HepG2 (cell line): Measurements from ENCODE around the gene CCNF. TPM values are rescaled to one million over a fixed set of nuclear protein-coding genes. Genes with fewer than 3 reads are reported as not detected.
A peak's percentile ranks its signal among the peaks of the same experiment; 100 is the strongest.

Experiments used
- ARHGAP35 ChIP-seq: sonication (generic); formaldehyde crosslinking; IDR thresholded peaks from 2 replicates; pipeline ENCODE4 v1.9.0; 2022; ENCODE audit warnings: mild to moderate bottlenecking, inconsistent platforms, moderate library complexity, missing genetic modification reagents, borderline replicate concordance
- HOXA7 ChIP-seq: sonication (generic); formaldehyde crosslinking; IDR thresholded peaks from 2 replicates; pipeline ENCODE4 v1.8.1; 2022; ENCODE audit warnings: mild to moderate bottlenecking, missing genetic modification reagents, moderate library complexity
- HOXA9 ChIP-seq: sonication (generic); formaldehyde crosslinking; IDR thresholded peaks from 2 replicates; pipeline ENCODE4 v1.8.1; 2022; ENCODE audit warnings: missing genetic modification reagents, mild to moderate bottlenecking, moderate library complexity, borderline replicate concordance
- JUNB ChIP-seq: sonication (generic); formaldehyde crosslinking; IDR thresholded peaks from 2 replicates; pipeline ENCODE4 v1.8.0; 2022; ENCODE audit warnings: missing genetic modification reagents, mild to moderate bottlenecking, borderline replicate concordance
- MATR3 ChIP-seq: sonication (generic); formaldehyde crosslinking; IDR thresholded peaks from 2 replicates; pipeline ENCODE4 v1.4.0; 2020; ENCODE audit warnings: missing genetic modification reagents
- MED1 ChIP-seq: sonication (generic); formaldehyde crosslinking; IDR thresholded peaks from 2 replicates; pipeline ENCODE4 v1.4.0; 2020; ENCODE audit warnings: missing genetic modification reagents
- MED8 ChIP-seq: sonication (generic); formaldehyde crosslinking; IDR thresholded peaks from 2 replicates; pipeline ENCODE4 v1.8.1; 2023; ENCODE audit warnings: mild to moderate bottlenecking, missing genetic modification reagents; ENCODE audit not compliant: insufficient replicate concordance
- MYNN ChIP-seq: sonication (generic); formaldehyde crosslinking; IDR thresholded peaks from 2 replicates; pipeline ENCODE4 v1.4.0; 2020; ENCODE audit warnings: mild to moderate bottlenecking, low read depth, missing genetic modification reagents
- NCOA2 ChIP-seq: sonication (generic); formaldehyde crosslinking; IDR thresholded peaks from 2 replicates; pipeline ENCODE4 v1.8.0; 2022; ENCODE audit warnings: inconsistent platforms
- NFYB ChIP-seq: sonication (generic); formaldehyde crosslinking; IDR thresholded peaks from 2 replicates; pipeline ENCODE4 v1.4.0; 2020; ENCODE audit warnings: missing genetic modification reagents
- NR3C1 ChIP-seq: sonication (generic); formaldehyde crosslinking; IDR thresholded peaks from 2 replicates; pipeline ENCODE4 v1.4.0; 2020; ENCODE audit warnings: missing genetic modification reagents
- PHF8 ChIP-seq: sonication (generic); formaldehyde crosslinking; IDR thresholded peaks from 2 replicates; pipeline ENCODE4 v1.5.0; 2020; ENCODE audit warnings: missing genetic modification reagents
- POGZ ChIP-seq: sonication (generic); formaldehyde crosslinking; IDR thresholded peaks from 2 replicates; pipeline ENCODE4 v1.4.0; 2020; ENCODE audit warnings: mild to moderate bottlenecking, missing genetic modification reagents
- RORA ChIP-seq: sonication (generic); formaldehyde crosslinking; IDR thresholded peaks from 2 replicates; pipeline ENCODE4 v1.5.0; 2020; ENCODE audit warnings: mild to moderate bottlenecking, missing genetic modification reagents, moderate library complexity
- TBX2 ChIP-seq: sonication (generic); formaldehyde crosslinking; IDR thresholded peaks from 2 replicates; pipeline ENCODE4 v1.5.0; 2020; ENCODE audit warnings: missing genetic modification reagents, mild to moderate bottlenecking, borderline replicate concordance
- ZBTB2 ChIP-seq: sonication (generic); formaldehyde crosslinking; IDR thresholded peaks from 2 replicates; pipeline ENCODE4 v1.8.0; 2022; ENCODE audit warnings: low read depth, missing genetic modification reagents
- ZNF260 ChIP-seq: sonication (generic); formaldehyde crosslinking; IDR thresholded peaks from 2 replicates; pipeline ENCODE4 v1.4.0; 2020; ENCODE audit warnings: missing genetic modification reagents, low read depth, mild to moderate bottlenecking, borderline replicate concordance
- ZNF329 ChIP-seq: sonication (generic); formaldehyde crosslinking; IDR thresholded peaks from 2 replicates; pipeline ENCODE4 v1.9.0; 2021; ENCODE audit warnings: low read depth, mild to moderate bottlenecking, missing genetic modification reagents
- ZNF776 ChIP-seq: sonication (generic); formaldehyde crosslinking; IDR thresholded peaks from 2 replicates; pipeline ENCODE4 v1.4.0; 2020; ENCODE audit warnings: mild to moderate bottlenecking, missing genetic modification reagents
- ZSCAN21 ChIP-seq: sonication (generic); formaldehyde crosslinking; IDR thresholded peaks from 2 replicates; pipeline ENCODE4 v1.8.0; 2022; ENCODE audit warnings: mild to moderate bottlenecking, missing genetic modification reagents, moderate library complexity, borderline replicate concordance
- polyA plus RNA-seq, 8 experiments: library from polyadenylated mRNA; depleted of rRNA in 3 of 8; stranded (reverse) in 7 of 8; unstranded in 1 of 8; fragments of >200 nt; fragmentation: Illumina TruSeq in 4 of 8; extraction: Trizol in 4 of 8; gene quantifications; 2 replicates each; pipeline versions ENCODE4 v1.2.1 to v1.2.3, GENCODE V29; 2011 to 2016; ENCODE audit warnings: low read depth in 4 of 8, missing spikeins in 1 of 8, mixed read lengths in 1 of 8; ENCODE audit not compliant: insufficient read depth in 1 of 8
- total RNA-seq, 5 experiments: library from RNA; depleted of rRNA; stranded (reverse); fragments of >200 nt; fragmentation: Illumina TruSeq; extraction: Trizol; gene quantifications; 2 replicates each; pipeline ENCODE4 v1.2.3, GENCODE V29; 2016; ENCODE audit warnings: low read depth in 1 of 5
- TF ChIP-seq, protein P1 (sequence below): sonication (generic); formaldehyde crosslinking; IDR thresholded peaks from 2 replicates; pipeline ENCODE4 v1.5.0; 2020; ENCODE audit warnings: mild to moderate bottlenecking, missing genetic modification reagents
- TF ChIP-seq, protein P2 (sequence below), 2 experiments: sonication (generic) in 1 of 2; formaldehyde crosslinking in 1 of 2; IDR thresholded peaks; 2 replicates each; pipeline versions ENCODE4 v1.6.1 to v1.9.0; 2014 to 2022; ENCODE audit warnings: antibody characterized with exemption in 1 of 2, borderline replicate concordance in 1 of 2, inconsistent platforms in 1 of 2, low read depth in 1 of 2, missing genetic modification reagents in 1 of 2

CCNF gene
- total and polyA plus RNA-seq, 2 of the 13 experiments (the other 11 are each of a cell fraction or from before 2014, with no cell fraction given): 6.4 to 22.8 TPM

DNA sequence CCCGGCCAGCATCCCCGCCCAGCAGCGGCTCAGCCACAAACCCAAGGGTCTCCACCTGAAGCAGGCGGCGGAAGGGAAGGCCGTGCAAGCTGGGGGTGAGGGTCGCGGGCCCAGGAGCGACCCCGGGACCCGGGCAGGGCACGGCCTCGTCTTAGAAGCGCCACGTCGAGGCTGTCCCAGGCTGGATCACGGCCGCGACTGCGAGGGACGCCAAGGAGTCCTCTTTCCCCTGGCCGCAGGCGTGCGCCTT is 538 bp upstream of the CCNF start (continued):
- no peak for TF ChIP-seq ZBTB2
- TF ChIP-seq ZNF260 (CRISPR knock-in tag): no peak
- TF ChIP-seq, protein P1, sequence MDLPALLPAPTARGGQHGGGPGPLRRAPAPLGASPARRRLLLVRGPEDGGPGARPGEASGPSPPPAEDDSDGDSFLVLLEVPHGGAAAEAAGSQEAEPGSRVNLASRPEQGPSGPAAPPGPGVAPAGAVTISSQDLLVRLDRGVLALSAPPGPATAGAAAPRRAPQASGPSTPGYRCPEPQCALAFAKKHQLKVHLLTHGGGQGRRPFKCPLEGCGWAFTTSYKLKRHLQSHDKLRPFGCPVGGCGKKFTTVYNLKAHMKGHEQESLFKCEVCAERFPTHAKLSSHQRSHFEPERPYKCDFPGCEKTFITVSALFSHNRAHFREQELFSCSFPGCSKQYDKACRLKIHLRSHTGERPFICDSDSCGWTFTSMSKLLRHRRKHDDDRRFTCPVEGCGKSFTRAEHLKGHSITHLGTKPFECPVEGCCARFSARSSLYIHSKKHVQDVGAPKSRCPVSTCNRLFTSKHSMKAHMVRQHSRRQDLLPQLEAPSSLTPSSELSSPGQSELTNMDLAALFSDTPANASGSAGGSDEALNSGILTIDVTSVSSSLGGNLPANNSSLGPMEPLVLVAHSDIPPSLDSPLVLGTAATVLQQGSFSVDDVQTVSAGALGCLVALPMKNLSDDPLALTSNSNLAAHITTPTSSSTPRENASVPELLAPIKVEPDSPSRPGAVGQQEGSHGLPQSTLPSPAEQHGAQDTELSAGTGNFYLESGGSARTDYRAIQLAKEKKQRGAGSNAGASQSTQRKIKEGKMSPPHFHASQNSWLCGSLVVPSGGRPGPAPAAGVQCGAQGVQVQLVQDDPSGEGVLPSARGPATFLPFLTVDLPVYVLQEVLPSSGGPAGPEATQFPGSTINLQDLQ (CRISPR knock-in tag): no peak
- no peak for TF ChIP-seq RORA (CRISPR knock-in tag)
- 0 out of 2 replicates have a peak, but pooled peaks have one; percentile 41 for TF ChIP-seq HOXA9 (CRISPR knock-in tag)
- peak; percentile 80 for TF ChIP-seq ZNF776
- TF ChIP-seq MATR3 (CRISPR knock-in tag): no peak
- 0 out of 2 replicates have a peak, but pooled peaks have one; percentile 38 for TF ChIP-seq TBX2
- peak; percentile 34; the same call in 1 of the 2 replicates for TF ChIP-seq MED1 (CRISPR knock-in tag)
- TF ChIP-seq NCOA2: no peak; the same call in 1 of the 2 replicates
- 0 out of 2 replicates have a peak, but pooled peaks have one; percentile 32 for TF ChIP-seq ZNF329
- TF ChIP-seq PHF8 (CRISPR knock-in tag): no peak
- no peak for TF ChIP-seq ZSCAN21
- TF ChIP-seq, protein P2, sequence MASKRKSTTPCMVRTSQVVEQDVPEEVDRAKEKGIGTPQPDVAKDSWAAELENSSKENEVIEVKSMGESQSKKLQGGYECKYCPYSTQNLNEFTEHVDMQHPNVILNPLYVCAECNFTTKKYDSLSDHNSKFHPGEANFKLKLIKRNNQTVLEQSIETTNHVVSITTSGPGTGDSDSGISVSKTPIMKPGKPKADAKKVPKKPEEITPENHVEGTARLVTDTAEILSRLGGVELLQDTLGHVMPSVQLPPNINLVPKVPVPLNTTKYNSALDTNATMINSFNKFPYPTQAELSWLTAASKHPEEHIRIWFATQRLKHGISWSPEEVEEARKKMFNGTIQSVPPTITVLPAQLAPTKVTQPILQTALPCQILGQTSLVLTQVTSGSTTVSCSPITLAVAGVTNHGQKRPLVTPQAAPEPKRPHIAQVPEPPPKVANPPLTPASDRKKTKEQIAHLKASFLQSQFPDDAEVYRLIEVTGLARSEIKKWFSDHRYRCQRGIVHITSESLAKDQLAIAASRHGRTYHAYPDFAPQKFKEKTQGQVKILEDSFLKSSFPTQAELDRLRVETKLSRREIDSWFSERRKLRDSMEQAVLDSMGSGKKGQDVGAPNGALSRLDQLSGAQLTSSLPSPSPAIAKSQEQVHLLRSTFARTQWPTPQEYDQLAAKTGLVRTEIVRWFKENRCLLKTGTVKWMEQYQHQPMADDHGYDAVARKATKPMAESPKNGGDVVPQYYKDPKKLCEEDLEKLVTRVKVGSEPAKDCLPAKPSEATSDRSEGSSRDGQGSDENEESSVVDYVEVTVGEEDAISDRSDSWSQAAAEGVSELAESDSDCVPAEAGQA (IDR thresholded peaks at IDR 0.05; ENCODE audit: low read depth): no peak
- TF ChIP-seq, protein P2 (CRISPR knock-in tag; IDR thresholded peaks at IDR 0.05; ENCODE audit: borderline replicate concordance): no peak
- peak; percentile 95 for TF ChIP-seq ARHGAP35 (CRISPR knock-in tag)
- no peak for TF ChIP-seq NR3C1 (CRISPR knock-in tag)
- TF ChIP-seq JUNB: 0 out of 2 replicates have a peak, but pooled peaks have one; percentile 33
- no peak for TF ChIP-seq HOXA7
- TF ChIP-seq MED8 (CRISPR knock-in tag): no peak
- TF ChIP-seq NFYB: no peak
- TF ChIP-seq MYNN: no peak
- TF ChIP-seq POGZ (CRISPR knock-in tag): no peak
